HepG2 (cell line): ENCODE data around the gene SAC3D1. TPM values are rescaled to one million over a fixed set of nuclear protein-coding genes. Genes with fewer than 3 reads are reported as not detected.

Source experiments
- ARID4A ChIP-seq: sonication (generic); formaldehyde crosslinking; IDR thresholded peaks from 2 replicates; pipeline ENCODE4 v1.5.0; 2020; ENCODE audit warnings: mild to moderate bottlenecking, missing genetic modification reagents, borderline replicate concordance
- ATF3 ChIP-seq: sonication (generic); formaldehyde crosslinking; IDR thresholded peaks from 2 replicates; pipeline ENCODE4 v1.4.0; 2020; ENCODE audit warnings: missing genetic modification reagents
- CREB1 ChIP-seq, 2 experiments: fragments of 450-650 bp in 1 of 2; IDR thresholded peaks; 2 replicates each; pipeline ENCODE4 v1.6.1; 2016 to 2017; ENCODE audit warnings: control low read depth in 1 of 2, mild to moderate bottlenecking in 1 of 2, missing compliant biosample characterization in 1 of 2, missing genetic modification characterization in 1 of 2
- HDAC6 ChIP-seq: fragments of 200-600 bp; sonication (generic); IDR thresholded peaks from 2 replicates; pipeline ENCODE4 v1.7.0; 2017; ENCODE audit warnings: mild to moderate bottlenecking, antibody characterized with exemption, low read length, low read depth
- HIC2 ChIP-seq: sonication (generic); formaldehyde crosslinking; IDR thresholded peaks from 2 replicates; pipeline ENCODE4 v1.9.0; 2022; ENCODE audit warnings: low read depth, missing genetic modification reagents
- KDM3A ChIP-seq: IDR thresholded peaks from 2 replicates; pipeline ENCODE4 v1.6.1; 2018; ENCODE audit warnings: low read depth, missing compliant biosample characterization
- KLF13 ChIP-seq: sonication (generic); formaldehyde crosslinking; IDR thresholded peaks from 2 replicates; pipeline ENCODE4 v1.4.0; 2020; ENCODE audit warnings: mild to moderate bottlenecking, missing genetic modification reagents
- MED1 ChIP-seq: sonication (generic); formaldehyde crosslinking; IDR thresholded peaks from 2 replicates; pipeline ENCODE4 v1.4.0; 2020; ENCODE audit warnings: missing genetic modification reagents
- MEIS1 ChIP-seq: sonication (generic); formaldehyde crosslinking; IDR thresholded peaks from 2 replicates; pipeline ENCODE4 v1.9.0; 2021; ENCODE audit warnings: mild to moderate bottlenecking, missing genetic modification reagents, moderate library complexity, borderline replicate concordance
- POGZ ChIP-seq: sonication (generic); formaldehyde crosslinking; IDR thresholded peaks from 2 replicates; pipeline ENCODE4 v1.4.0; 2020; ENCODE audit warnings: mild to moderate bottlenecking, missing genetic modification reagents
- RARA ChIP-seq: IDR thresholded peaks from 2 replicates; pipeline ENCODE4 v1.6.1; 2016; ENCODE audit warnings: missing genetic modification reagents, missing compliant biosample characterization
- RBFOX2 ChIP-seq: fragments of 200-400 bp; formaldehyde crosslinking; IDR thresholded peaks from 2 replicates; pipeline ENCODE4 v1.6.1; 2017; ENCODE audit warnings: low read depth, mild to moderate bottlenecking, low read length
- REPIN1 ChIP-seq: sonication (generic); formaldehyde crosslinking; IDR thresholded peaks from 2 replicates; pipeline ENCODE4 v1.8.0; 2022; ENCODE audit warnings: missing genetic modification reagents, low read depth, mild to moderate bottlenecking, borderline replicate concordance
- SMARCC2 ChIP-seq: fragments of 450-650 bp; IDR thresholded peaks from 2 replicates; pipeline ENCODE4 v1.6.1; 2017; ENCODE audit warnings: antibody characterized with exemption, mild to moderate bottlenecking
- SNAI1 ChIP-seq: sonication (generic); formaldehyde crosslinking; IDR thresholded peaks from 2 replicates; pipeline ENCODE4 v1.5.0; 2020; ENCODE audit warnings: mild to moderate bottlenecking, missing genetic modification reagents, borderline replicate concordance
- ZNF160 ChIP-seq: sonication (generic); formaldehyde crosslinking; IDR thresholded peaks from 2 replicates; pipeline ENCODE4 v1.8.0; 2022; ENCODE audit warnings: mild to moderate bottlenecking, inconsistent platforms, missing genetic modification reagents
- ZNF580 ChIP-seq: IDR thresholded peaks from 2 replicates; pipeline ENCODE4 v1.6.1; 2016; ENCODE audit warnings: low read depth, borderline replicate concordance
- ZNF607 ChIP-seq: sonication (generic); formaldehyde crosslinking; IDR thresholded peaks from 2 replicates; pipeline ENCODE4 v1.5.1; 2020; ENCODE audit warnings: missing genetic modification reagents, mild to moderate bottlenecking, borderline replicate concordance
- ZNF775 ChIP-seq: sonication (generic); formaldehyde crosslinking; IDR thresholded peaks from 2 replicates; pipeline ENCODE4 v1.4.0; 2020; ENCODE audit warnings: missing genetic modification reagents, mild to moderate bottlenecking, moderate library complexity, borderline replicate concordance
- polyA plus RNA-seq, 8 experiments: library from polyadenylated mRNA; depleted of rRNA in 3 of 8; stranded (reverse) in 7 of 8; unstranded in 1 of 8; fragments of >200 nt; fragmentation: Illumina TruSeq in 4 of 8; extraction: Trizol in 4 of 8; gene quantifications; 2 replicates each; pipeline versions ENCODE4 v1.2.1 to v1.2.3, GENCODE V29; 2011 to 2016; ENCODE audit warnings: low read depth in 4 of 8, missing spikeins in 1 of 8, mixed read lengths in 1 of 8; ENCODE audit not compliant: insufficient read depth in 1 of 8
- total RNA-seq, 5 experiments: library from RNA; depleted of rRNA; stranded (reverse); fragments of >200 nt; fragmentation: Illumina TruSeq; extraction: Trizol; gene quantifications; 2 replicates each; pipeline ENCODE4 v1.2.3, GENCODE V29; 2016; ENCODE audit warnings: low read depth in 1 of 5
- TF ChIP-seq, protein P1 (sequence below): sonication (generic); formaldehyde crosslinking; IDR thresholded peaks from 2 replicates; pipeline ENCODE4 v1.4.0; 2020; ENCODE audit warnings: missing genetic modification reagents, mild to moderate bottlenecking, borderline replicate concordance

The SAC3D1 gene
- total and polyA plus RNA-seq, 2 of the 13 experiments (the other 11 are each of a cell fraction or from before 2014, with no cell fraction given): 7.4 to 36.3 TPM

- TF ChIP-seq, protein P1, sequence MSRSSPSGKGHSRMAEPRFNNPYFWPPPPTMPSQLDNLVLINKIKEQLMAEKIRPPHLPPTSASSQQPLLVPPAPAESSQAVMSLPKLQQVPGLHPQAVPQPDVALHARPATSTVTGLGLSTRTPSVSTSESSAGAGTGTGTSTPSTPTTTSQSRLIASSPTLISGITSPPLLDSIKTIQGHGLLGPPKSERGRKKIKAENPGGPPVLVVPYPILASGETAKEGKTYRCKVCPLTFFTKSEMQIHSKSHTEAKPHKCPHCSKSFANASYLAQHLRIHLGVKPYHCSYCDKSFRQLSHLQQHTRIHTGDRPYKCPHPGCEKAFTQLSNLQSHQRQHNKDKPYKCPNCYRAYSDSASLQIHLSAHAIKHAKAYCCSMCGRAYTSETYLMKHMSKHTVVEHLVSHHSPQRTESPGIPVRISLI (CRISPR knock-in tag): peak; percentile 37; the same call in 1 of the 2 replicates
- peak; percentile 40 for TF ChIP-seq CREB1 (IDR thresholded peaks at IDR 0.05)
- 0 out of 2 replicates have a peak, but pooled peaks have one; percentile 44 for TF ChIP-seq CREB1 (CRISPR knock-in tag; IDR thresholded peaks at IDR 0.05)
- peak; percentile 45 for TF ChIP-seq REPIN1 (CRISPR knock-in tag)
- 0 out of 2 replicates have a peak, but pooled peaks have one; percentile 8 for TF ChIP-seq ZNF607 (CRISPR knock-in tag)
- TF ChIP-seq ZNF580 (CRISPR knock-in tag): no peak
- TF ChIP-seq POGZ (CRISPR knock-in tag): peak; percentile 86
- peak; percentile 64 for TF ChIP-seq MED1 (CRISPR knock-in tag)
- no peak for TF ChIP-seq KDM3A (CRISPR knock-in tag)
- TF ChIP-seq HDAC6: no peak
- no peak for TF ChIP-seq KLF13 (CRISPR knock-in tag)
- TF ChIP-seq ARID4A (CRISPR knock-in tag): peak; percentile 73; the same call in 1 of the 2 replicates
- TF ChIP-seq ZNF775 (CRISPR knock-in tag): 0 out of 2 replicates have a peak, but pooled peaks have one; percentile 68
- TF ChIP-seq HIC2 (CRISPR knock-in tag): peak; percentile 27; the same call in 1 of the 2 replicates
- TF ChIP-seq SMARCC2: no peak
- peak; percentile 88 for TF ChIP-seq RBFOX2
- TF ChIP-seq RARA: no peak; the same call in 1 of the 2 replicates
- TF ChIP-seq ATF3 (CRISPR knock-in tag): no peak
- TF ChIP-seq MEIS1 (CRISPR knock-in tag): peak; percentile 84; the same call in 1 of the 2 replicates
- TF ChIP-seq SNAI1: peak; percentile 27; the same call in 1 of the 2 replicates
- 0 out of 2 replicates have a peak, but pooled peaks have one; percentile 44 for TF ChIP-seq ZNF160 (CRISPR knock-in tag)
Measured at GRCh38 chr11:65013888-65014725, 26.9 kb upstream of the SAC3D1 start, which contains the start of gene ARL2 (continued).
